Measurements from ENCODE around the gene RNF223. TPM values are rescaled to one million over a fixed set of nuclear protein-coding genes. Genes with fewer than 3 reads are reported as not detected.

Gene RNF223
- not detected in 2 replicates for total RNA-seq

- Histone ChIP-seq H3K4me3 (ENCODE audit: insufficient read depth, low read length) (no peak within 1 kb of the TSS), H3K4me1 (ENCODE audit: insufficient read depth, low read length) (no peaks in the 10 kb centered on the region), H3K4me2 (ENCODE audit: insufficient read depth, low read length) (no peak within 1 kb of the TSS), H3K27me3 (ENCODE audit: insufficient read depth, low read length) (peaks cover 8% of the 10 kb centered on the region), H4K20me1 (ENCODE audit: insufficient read depth, low read length) (no peaks in the 10 kb centered on the region), H2AFZ (ENCODE audit: low read length) (no peak within 1 kb of the TSS), H3K79me2 (ENCODE audit: insufficient read depth, low read length) (no peaks in the 10 kb centered on the region), H3K36me3 (ENCODE audit: insufficient read depth, low read length) (no peaks in the 10 kb centered on the region), H3K27ac (ENCODE audit: low read depth, low read length) (no peak within 1 kb of the TSS), H3K9me3 (ENCODE audit: low read depth, low read length) (no peaks in the 10 kb centered on the region)
- peak; percentile 93 for DNase-seq (ENCODE audit: insufficient read length, low spot score, missing footprints)
- TF ChIP-seq CTCF (IDR thresholded peaks at IDR 0.05; ENCODE audit: extremely low read depth, low read depth, low read length), result no peak
Measured at GRCh38 chr1:1073743-1074587, at the start of gene RNF223. Gene RNF223, minus strand, starts transcription at chr1:1074306. Its CDS starts 1,740 bp downstream, at chr1:1072566.

DNA sequence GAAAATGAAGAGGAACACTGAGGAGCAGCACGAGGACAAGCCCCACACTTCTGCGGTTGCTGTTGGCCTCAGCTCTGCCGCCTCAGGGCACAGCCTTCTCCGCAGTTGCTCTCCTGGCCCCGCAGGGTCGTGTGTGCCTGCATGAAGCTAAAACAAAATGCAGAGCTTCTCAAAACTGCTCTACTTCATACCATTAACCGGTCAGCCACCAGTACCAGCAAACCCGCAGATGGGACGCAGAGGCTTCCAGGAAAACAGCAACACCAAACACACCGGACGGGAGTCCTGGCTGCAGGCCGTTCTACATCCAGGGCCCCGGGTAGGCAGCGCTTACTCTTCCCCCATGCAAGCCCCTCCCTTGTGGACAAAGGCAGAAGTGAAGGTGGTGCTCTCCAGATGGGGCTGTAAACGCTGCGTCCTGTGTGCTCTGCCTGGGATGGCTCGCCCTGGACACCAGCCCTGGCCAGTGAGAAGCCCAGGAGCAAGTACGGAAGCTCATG is 48.9 kb upstream of the RNF223 start:
- Histone ChIP-seq H3K4me2 (ENCODE audit: insufficient read depth, low read length) (no peak overlapping the region), H3K4me1 (ENCODE audit: insufficient read depth, low read length) (no peaks in the 10 kb centered on the region), H3K9me3 (ENCODE audit: low read depth, low read length) (no peaks in the 10 kb centered on the region), H3K79me2 (ENCODE audit: insufficient read depth, low read length) (no peaks in the 10 kb centered on the region), H2AFZ (ENCODE audit: low read length) (no peak overlapping the region), H4K20me1 (ENCODE audit: insufficient read depth, low read length) (peaks cover 3% of the 10 kb centered on the region), H3K36me3 (ENCODE audit: insufficient read depth, low read length) (no peaks in the 10 kb centered on the region), H3K27me3 (ENCODE audit: insufficient read depth, low read length) (peaks cover 8% of the 10 kb centered on the region), H3K27ac (ENCODE audit: low read depth, low read length) (no peak overlapping the region), H3K4me3 (ENCODE audit: insufficient read depth, low read length) (no peak overlapping the region)
- peak; percentile 93 for DNase-seq (ENCODE audit: insufficient read length, low spot score, missing footprints)
- TF ChIP-seq CTCF (IDR thresholded peaks at IDR 0.05; ENCODE audit: extremely low read depth, low read depth, low read length), result no peak

DNA sequence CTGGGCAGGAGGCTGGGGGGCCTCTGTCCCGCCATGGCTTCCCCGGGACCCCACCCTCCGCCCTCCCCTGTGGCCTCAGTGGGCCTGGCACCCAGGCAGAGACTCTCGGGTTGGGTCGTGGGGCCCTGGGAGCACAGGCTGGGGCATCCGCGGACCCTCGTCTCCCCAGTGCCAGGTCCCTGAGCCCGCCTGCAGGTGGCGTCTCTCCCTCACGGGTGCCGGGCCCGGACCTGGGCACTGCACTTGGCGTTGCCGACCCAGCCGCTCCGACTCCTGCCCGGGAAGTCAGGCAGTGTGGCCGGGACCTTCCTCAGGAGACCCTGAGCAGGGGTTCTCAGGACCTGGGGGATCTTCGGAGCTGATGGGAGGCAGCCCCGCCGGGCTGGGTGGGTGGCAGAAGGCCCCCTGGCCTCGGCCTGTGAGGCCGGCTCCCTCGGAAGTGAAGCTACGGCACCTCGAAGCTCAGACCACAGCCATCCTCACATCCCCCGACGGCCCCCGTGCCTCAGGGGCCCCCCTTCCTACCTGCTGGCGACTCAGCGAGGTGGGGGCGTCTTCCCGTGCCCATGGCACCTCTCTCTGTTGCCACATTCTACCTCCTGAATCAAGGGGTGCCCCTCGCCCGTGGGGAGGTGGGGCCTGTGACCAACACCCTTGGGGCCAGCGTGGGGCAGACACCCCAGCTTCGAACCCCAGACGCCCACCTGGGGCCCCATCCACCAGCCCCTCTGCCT is 48.1 kb upstream of the RNF223 start:
- Histone ChIP-seq H3K36me3 (ENCODE audit: insufficient read depth, low read length) (no peaks in the 10 kb centered on the region), H2AFZ (ENCODE audit: low read length) (peak overlapping the region; percentile 90), H3K9me3 (ENCODE audit: low read depth, low read length) (no peaks in the 10 kb centered on the region), H3K4me1 (ENCODE audit: insufficient read depth, low read length) (no peaks in the 10 kb centered on the region), H3K4me3 (ENCODE audit: insufficient read depth, low read length) (peak overlapping the region; percentile 62), H3K79me2 (ENCODE audit: insufficient read depth, low read length) (no peaks in the 10 kb centered on the region), H4K20me1 (ENCODE audit: insufficient read depth, low read length) (peaks cover 3% of the 10 kb centered on the region), H3K27me3 (ENCODE audit: insufficient read depth, low read length) (peaks cover 8% of the 10 kb centered on the region), H3K27ac (ENCODE audit: low read depth, low read length) (no peak overlapping the region), H3K4me2 (ENCODE audit: insufficient read depth, low read length) (peak overlapping the region; percentile 75)
- DNase-seq (ENCODE audit: insufficient read length, low spot score, missing footprints), result peak; percentile 100
- TF ChIP-seq CTCF (IDR thresholded peaks at IDR 0.05; ENCODE audit: extremely low read depth, low read depth, low read length), result peak; percentile 71
